Measurements from ENCODE around the gene AP4B1.

GRCh38 chr1:113918243-113918642 is 13.6 kb upstream of the AP4B1 start:
- TF ChIP-seq ZNF514 (tag by site-specific recombination; IDR thresholded peaks at IDR 0.05), result no peak
- TF ChIP-seq BCL6B (tag by site-specific recombination; IDR thresholded peaks at IDR 0.05), result no peak
- no peak for TF ChIP-seq PRDM4 (tag by site-specific recombination; IDR thresholded peaks at IDR 0.05)
- TF ChIP-seq MZF1 (tag by site-specific recombination; IDR thresholded peaks at IDR 0.05; ENCODE audit: borderline replicate concordance), result no peak
- TF ChIP-seq ZNF639 (tag by site-specific recombination; IDR thresholded peaks at IDR 0.05), result no peak
- TF ChIP-seq ZNF18 (tag by site-specific recombination; IDR thresholded peaks at IDR 0.05), result no peak
- no peak for TF ChIP-seq CTCF (tag by site-specific recombination; IDR thresholded peaks at IDR 0.05)
- TF ChIP-seq KLF1 (tag by site-specific recombination; IDR thresholded peaks at IDR 0.05), result no peak
- TF ChIP-seq SALL2 (tag by site-specific recombination; IDR thresholded peaks at IDR 0.05; ENCODE audit: borderline replicate concordance), result no peak
- no peak for TF ChIP-seq HOXA7 (CRISPR knock-in tag; IDR thresholded peaks at IDR 0.05; ENCODE audit: borderline replicate concordance)
- TF ChIP-seq ZNF302 (tag by site-specific recombination; IDR thresholded peaks at IDR 0.05; ENCODE audit: low read depth), result no peak
- TF ChIP-seq RBAK (tag by site-specific recombination; IDR thresholded peaks at IDR 0.05), result no peak
- TF ChIP-seq OVOL3 (tag by site-specific recombination; IDR thresholded peaks at IDR 0.05), result no peak
